HEK293 (cell line): ENCODE data around the gene FZD1.

Experiments
- SP2 ChIP-seq: fragments of 450-650 bp; formaldehyde crosslinking; IDR thresholded peaks from 2 replicates; pipeline ENCODE4 v1.5.1; 2016; ENCODE audit warnings: missing biosample characterization, missing genetic modification characterization
- TCF7L2 ChIP-seq: IDR thresholded peaks from 2 replicates; pipeline ENCODE4 v1.6.1; 2011; ENCODE audit warnings: low read depth, mild to moderate bottlenecking, inconsistent platforms, low read length, moderate library complexity, borderline replicate concordance
- ZBTB17 ChIP-seq: fragments of 450-650 bp; formaldehyde crosslinking; IDR thresholded peaks from 2 replicates; pipeline ENCODE4 v1.5.1; 2016; ENCODE audit warnings: missing biosample characterization, missing genetic modification characterization
- ZFP69B ChIP-seq: fragments of 450-650 bp; formaldehyde crosslinking; IDR thresholded peaks from 2 replicates; pipeline ENCODE4 v1.5.1; 2016; ENCODE audit warnings: missing biosample characterization, missing genetic modification characterization
- ZIC2 ChIP-seq: fragments of 450-650 bp; formaldehyde crosslinking; IDR thresholded peaks from 2 replicates; pipeline ENCODE4 v1.5.1; 2016; ENCODE audit warnings: missing biosample characterization, missing genetic modification characterization
- ZNF184 ChIP-seq: fragments of 450-650 bp; IDR thresholded peaks from 2 replicates; pipeline ENCODE4 v1.5.1; 2018; ENCODE audit warnings: missing biosample characterization, mild to moderate bottlenecking, missing genetic modification characterization
- ZNF239 ChIP-seq: fragments of 450-650 bp; formaldehyde crosslinking; IDR thresholded peaks from 2 replicates; pipeline ENCODE4 v1.5.1; 2016; ENCODE audit warnings: missing biosample characterization, missing genetic modification characterization
- ZNF274 ChIP-seq, 2 experiments: fragments of 200-500 bp in 1 of 2; fragments of 450-650 bp in 1 of 2; sonication (Bioruptor generic) in 1 of 2; formaldehyde crosslinking in 1 of 2; IDR thresholded peaks; 2 replicates each; pipeline versions ENCODE4 v1.5.1 to v1.6.1; 2014 to 2016; ENCODE audit warnings: borderline replicate concordance in 1 of 2, inconsistent platforms in 1 of 2, low read length in 1 of 2, missing biosample characterization in 1 of 2, missing genetic modification characterization in 1 of 2
- ZNF510 ChIP-seq: fragments of 450-650 bp; formaldehyde crosslinking; IDR thresholded peaks from 2 replicates; pipeline ENCODE4 v1.5.1; 2018; ENCODE audit warnings: mild to moderate bottlenecking, missing genetic modification characterization, missing biosample characterization; ENCODE audit not compliant: insufficient replicate concordance
- ZNF670 ChIP-seq: fragments of 450-650 bp; formaldehyde crosslinking; IDR thresholded peaks from 2 replicates; pipeline ENCODE4 v1.5.1; 2016; ENCODE audit warnings: missing biosample characterization, missing genetic modification characterization, low read depth
- ZNF768 ChIP-seq: fragments of 450-650 bp; formaldehyde crosslinking; IDR thresholded peaks from 2 replicates; pipeline ENCODE4 v1.5.1; 2018; ENCODE audit warnings: missing biosample characterization, mild to moderate bottlenecking, missing genetic modification characterization
- TF ChIP-seq, protein P1 (sequence below): fragments of 450-650 bp; formaldehyde crosslinking; IDR thresholded peaks from 2 replicates; pipeline ENCODE4 v1.5.1; 2016; ENCODE audit warnings: missing biosample characterization, missing genetic modification characterization, low read depth
- TF ChIP-seq, protein P2 (sequence below): fragments of 450-650 bp; formaldehyde crosslinking; IDR thresholded peaks from 2 replicates; pipeline ENCODE4 v1.5.1; 2016; ENCODE audit warnings: missing biosample characterization, missing genetic modification characterization

DNA sequence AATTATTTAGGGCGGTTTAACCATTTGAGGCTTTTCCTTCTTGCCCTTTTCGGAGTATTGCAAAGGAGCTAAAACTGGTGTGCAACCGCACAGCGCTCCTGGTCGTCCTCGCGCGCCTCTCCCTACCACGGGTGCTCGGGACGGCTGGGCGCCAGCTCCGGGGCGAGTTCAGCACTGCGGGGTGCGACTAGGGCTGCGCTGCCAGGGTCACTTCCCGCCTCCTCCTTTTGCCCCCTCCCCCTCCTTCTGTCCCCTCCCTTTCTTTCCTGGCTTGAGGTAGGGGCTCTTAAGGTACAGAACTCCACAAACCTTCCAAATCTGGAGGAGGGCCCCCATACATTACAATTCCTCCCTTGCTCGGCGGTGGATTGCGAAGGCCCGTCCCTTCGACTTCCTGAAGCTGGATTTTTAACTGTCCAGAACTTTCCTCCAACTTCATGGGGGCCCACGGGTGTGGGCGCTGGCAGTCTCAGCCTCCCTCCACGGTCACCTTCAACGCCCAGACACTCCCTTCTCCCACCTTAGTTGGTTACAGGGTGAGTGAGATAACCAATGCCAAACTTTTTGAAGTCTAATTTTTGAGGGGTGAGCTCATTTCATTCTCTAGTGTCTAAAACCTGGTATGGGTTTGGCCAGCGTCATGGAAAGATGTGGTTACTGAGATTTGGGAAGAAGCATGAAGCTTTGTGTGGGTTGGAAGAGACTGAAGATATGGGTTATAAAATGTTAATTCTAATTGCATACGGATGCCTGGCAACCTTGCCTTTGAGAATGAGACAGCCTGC, 3.1 kb downstream of the FZD1 start:
- TF ChIP-seq ZNF274 (IDR thresholded peaks at IDR 0.05; ENCODE audit: low read length) (no peak), ZNF274 (tag by site-specific recombination; IDR thresholded peaks at IDR 0.05; ENCODE audit: borderline replicate concordance) (no peak), TCF7L2 (no peak), ZBTB17 (tag by site-specific recombination) (no peak), ZFP69B (tag by site-specific recombination) (no peak), SP2 (tag by site-specific recombination) (no peak), ZIC2 (tag by site-specific recombination) (no peak), ZNF670 (no peak), ZNF239 (tag by site-specific recombination) (no peak), ZNF510 (tag by site-specific recombination) (no peak), ZNF184 (tag by site-specific recombination) (no peak), ZNF768 (tag by site-specific recombination) (no peak)
- TF ChIP-seq, protein P1, sequence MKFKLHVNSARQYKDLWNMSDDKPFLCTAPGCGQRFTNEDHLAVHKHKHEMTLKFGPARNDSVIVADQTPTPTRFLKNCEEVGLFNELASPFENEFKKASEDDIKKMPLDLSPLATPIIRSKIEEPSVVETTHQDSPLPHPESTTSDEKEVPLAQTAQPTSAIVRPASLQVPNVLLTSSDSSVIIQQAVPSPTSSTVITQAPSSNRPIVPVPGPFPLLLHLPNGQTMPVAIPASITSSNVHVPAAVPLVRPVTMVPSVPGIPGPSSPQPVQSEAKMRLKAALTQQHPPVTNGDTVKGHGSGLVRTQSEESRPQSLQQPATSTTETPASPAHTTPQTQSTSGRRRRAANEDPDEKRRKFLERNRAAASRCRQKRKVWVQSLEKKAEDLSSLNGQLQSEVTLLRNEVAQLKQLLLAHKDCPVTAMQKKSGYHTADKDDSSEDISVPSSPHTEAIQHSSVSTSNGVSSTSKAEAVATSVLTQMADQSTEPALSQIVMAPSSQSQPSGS (tag by site-specific recombination), result no peak
- TF ChIP-seq, protein P2, sequence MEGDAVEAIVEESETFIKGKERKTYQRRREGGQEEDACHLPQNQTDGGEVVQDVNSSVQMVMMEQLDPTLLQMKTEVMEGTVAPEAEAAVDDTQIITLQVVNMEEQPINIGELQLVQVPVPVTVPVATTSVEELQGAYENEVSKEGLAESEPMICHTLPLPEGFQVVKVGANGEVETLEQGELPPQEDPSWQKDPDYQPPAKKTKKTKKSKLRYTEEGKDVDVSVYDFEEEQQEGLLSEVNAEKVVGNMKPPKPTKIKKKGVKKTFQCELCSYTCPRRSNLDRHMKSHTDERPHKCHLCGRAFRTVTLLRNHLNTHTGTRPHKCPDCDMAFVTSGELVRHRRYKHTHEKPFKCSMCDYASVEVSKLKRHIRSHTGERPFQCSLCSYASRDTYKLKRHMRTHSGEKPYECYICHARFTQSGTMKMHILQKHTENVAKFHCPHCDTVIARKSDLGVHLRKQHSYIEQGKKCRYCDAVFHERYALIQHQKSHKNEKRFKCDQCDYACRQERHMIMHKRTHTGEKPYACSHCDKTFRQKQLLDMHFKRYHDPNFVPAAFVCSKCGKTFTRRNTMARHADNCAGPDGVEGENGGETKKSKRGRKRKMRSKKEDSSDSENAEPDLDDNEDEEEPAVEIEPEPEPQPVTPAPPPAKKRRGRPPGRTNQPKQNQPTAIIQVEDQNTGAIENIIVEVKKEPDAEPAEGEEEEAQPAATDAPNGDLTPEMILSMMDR (tag by site-specific recombination), result no peak
